ENCODE results near the gene SUSD6.

DNA sequence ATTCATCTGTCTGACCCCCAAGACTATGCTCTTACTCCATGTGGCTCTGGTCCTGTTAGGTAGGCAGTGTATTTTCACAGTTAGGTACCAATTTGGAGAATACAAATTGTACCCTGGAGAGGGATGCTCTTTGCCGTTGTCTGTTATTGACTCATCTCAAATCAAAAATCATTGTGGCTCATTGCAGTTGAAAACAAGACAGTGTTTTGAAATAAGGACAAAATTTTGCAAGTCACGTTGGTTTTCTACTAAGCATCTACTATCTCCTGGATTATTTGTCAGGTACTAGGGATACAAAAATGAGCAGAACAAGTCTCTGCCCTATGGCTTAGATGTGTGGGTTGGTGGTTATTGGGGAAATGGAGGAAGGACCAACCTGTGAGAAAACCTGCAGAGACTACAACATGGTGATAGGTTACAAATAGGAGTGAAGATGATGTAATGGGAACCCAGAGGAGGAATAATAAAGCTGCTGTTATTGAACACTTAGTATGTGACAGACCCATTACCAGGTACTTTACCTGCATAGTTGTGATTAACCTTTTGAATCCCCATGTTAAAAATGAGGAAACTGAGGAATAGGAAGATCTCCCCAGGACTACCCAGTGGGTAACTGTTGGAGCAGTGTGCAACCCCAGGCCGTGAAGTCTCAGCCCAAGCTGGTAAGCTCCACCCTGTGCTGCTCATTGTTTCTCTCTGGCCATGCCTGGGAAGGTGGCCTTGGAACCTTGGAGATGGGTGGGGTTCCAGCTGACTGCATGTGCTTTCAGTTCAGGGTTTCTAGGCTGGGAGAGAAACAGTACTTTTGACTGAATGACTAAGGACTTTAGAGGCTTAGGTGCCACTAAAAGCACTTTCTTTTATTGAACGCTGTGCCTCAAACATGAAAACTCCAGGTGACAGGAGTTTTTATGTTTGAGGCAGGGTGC is 82.7 kb downstream of the SUSD6 start:
- TF ChIP-seq CTCF (IDR thresholded peaks at IDR 0.05), result no peak
- TF ChIP-seq POLR2A (IDR thresholded peaks at IDR 0.05), result peak in 1 of 2 donors; percentile 48
